SH-SY5Y (cell line): Measurements from ENCODE around the gene CROCC2.

Experiments
- GATA2 ChIP-seq: IDR thresholded peaks from 2 replicates; pipeline ENCODE4 v1.6.1; 2011; ENCODE audit warnings: mild to moderate bottlenecking, low read depth, low read length
- GATA3 ChIP-seq: IDR thresholded peaks from 2 replicates; pipeline ENCODE4 v1.6.1; 2011; ENCODE audit warnings: low read depth, mild to moderate bottlenecking, low read length, moderate library complexity

CROCC2 gene

DNA sequence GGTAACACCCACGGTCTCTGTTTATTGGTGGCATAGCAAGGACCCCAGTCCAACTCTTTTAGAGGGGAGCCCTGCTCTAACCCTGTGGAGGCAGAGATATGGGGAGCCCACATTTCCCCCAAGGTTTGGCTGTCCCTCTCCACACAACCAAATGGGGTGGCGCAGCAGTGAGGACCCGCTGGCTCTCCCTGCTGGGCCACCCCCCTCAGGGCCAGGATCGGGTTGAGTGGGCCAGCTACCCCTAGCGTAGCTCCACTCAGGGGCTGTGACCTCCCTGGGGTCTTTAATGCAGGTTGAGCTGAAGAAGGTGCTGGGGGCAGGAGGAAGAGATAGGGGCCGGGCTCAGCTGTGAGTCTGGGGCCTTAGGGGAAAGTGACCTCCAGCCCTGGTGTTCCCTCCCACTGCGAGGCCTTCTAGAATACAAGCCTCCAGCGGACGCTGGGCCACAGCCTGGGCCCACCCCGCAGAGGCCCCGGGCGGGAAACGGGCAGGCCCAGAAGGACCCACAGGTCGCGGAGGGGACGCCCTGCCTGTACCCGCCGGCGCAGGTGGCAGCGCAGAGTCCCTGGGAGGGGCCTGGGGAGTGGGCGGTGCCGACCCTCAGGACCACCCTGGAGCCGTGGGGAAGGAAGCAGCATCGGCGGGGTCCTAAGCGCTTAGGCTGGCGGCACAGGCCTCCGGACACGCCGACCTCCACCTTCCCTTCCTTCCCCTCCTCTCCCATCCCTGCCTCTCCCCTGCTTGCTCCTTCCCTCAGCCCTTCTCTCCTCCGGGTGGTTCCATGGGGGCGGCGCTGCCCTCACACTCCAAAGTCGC is 9.6 kb downstream of the CROCC2 start:
- TF ChIP-seq GATA3 = no peak
- no peak for TF ChIP-seq GATA2

DNA sequence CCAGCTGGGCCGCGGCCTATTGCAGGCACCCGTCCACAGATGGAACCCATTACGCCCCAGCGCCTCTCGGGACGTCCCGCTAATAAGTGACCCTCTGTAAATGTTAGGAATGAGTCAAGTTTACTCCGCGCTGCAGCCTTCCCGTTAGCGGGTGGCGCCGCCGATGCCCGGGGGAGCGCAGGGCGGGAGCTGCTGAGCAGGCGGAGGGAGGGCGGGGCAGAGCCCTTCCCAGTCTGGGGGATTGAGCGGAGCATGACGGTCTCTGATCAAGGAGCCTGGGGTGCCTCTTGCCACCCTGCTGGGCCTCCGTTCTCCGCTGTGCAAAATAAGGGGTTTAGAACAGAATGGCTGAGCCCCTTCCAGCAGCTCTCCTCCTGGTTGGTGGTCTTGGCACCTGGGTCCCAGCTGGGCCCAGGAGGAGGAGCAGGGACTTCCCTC is 10.5 kb downstream of the CROCC2 start:
- no peak for TF ChIP-seq GATA2
- TF ChIP-seq GATA3 = no peak

DNA sequence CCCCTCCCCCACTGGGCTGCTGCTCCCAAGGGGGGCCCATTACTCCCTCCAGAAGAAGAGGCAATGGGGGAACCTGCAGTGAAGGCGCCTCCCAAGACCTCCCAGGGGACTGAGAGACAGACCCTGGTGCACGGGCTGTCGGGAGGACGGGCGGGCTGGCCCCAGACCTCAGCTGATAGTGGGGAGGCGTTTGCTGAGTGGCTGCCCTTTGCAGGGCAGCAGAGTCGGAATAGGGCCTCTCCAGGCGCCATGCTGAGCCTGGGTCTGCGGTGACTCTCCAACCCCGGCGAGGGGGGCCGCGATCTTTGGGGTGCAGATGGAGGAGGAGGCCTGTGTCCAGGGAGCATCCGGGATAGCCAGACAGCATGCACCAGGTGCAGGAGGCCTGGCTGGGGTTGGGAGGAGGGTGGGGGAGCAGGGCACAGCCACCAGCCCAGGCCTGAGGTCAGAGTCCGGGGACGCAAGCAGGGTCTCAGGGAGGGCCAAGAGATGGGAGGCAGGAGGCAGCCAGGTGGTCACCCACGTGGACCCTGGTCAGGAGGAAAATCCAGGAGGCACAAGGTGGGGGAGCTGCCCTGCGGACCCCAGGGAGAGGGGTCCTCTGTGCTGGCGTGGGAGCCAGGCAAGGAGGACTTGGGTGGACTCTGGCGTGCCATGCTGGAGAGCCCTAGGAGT is 11.0 kb downstream of the CROCC2 start:
- TF ChIP-seq GATA2 (no peak), GATA3 (no peak)

DNA sequence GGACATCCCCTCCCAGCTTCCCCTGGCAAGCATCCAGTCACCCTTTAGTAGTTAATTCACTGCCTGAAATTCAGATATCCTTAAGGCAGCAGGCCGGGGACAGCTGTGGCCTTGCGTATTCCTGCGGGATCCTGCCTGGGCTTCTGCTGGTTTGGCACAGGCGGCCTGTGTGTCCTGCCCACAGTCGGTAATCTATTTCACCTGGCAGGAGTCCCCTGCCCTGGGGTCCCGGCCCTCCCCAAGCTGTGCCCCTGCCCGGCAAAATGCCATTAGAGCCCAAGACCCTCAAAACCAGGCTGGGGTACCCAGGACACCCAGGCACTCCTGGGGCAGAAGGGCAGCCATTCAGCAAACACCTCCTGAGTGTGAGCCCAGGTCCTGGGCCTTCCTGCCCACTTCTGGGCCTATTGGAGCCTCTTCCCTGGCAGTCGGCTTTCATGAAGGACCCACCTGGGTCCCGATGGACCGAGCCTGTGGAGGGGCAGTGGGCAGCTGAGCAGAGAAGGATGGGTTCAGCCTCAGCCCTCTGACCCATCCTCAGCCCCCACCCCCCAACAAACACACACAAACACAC is 11.6 kb downstream of the CROCC2 start:
- TF ChIP-seq GATA3 (no peak), GATA2 (no peak)

DNA sequence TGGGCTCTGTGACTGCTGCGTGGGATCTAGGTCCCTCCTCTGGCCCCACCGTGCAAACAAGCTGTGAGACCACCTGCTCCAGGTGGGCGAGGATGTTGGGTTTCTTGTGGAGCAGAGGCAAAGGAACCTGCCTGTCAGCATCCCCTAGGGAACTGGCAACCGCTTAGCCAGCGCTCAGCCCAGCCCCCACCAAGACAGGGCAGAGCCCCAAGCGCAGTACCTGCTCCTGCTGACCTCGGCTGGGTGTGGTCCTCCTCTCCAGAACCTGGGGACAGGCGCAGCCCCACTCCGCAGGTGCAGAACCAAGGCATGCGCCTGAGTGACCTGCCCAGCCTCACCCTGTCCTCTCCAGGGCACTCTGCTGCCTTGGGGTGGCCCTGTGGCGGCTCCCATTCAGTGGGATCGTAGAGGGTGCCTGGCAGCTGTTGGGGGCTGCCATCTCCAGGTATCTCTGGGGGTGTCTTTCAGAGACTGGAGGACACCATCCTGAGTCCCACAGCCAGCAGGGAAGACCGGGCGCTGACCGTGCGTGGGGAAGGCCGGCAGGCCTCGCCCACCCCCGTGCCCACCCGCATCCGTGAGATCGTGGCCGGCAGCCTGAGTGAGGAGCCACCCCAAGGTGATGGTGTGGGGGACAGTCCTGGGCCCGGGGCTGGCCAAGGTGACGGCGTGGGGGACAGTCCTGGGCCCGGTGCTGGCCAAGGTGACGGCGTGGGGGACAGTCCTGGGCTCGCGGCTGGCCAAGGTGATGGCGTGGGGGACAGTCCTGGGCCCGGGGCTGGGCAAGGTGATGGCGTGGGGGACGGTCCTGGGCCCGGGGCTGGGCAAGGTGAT is 12.3 kb downstream of the CROCC2 start:
- TF ChIP-seq GATA2 (no peak), GATA3 (no peak)

DNA sequence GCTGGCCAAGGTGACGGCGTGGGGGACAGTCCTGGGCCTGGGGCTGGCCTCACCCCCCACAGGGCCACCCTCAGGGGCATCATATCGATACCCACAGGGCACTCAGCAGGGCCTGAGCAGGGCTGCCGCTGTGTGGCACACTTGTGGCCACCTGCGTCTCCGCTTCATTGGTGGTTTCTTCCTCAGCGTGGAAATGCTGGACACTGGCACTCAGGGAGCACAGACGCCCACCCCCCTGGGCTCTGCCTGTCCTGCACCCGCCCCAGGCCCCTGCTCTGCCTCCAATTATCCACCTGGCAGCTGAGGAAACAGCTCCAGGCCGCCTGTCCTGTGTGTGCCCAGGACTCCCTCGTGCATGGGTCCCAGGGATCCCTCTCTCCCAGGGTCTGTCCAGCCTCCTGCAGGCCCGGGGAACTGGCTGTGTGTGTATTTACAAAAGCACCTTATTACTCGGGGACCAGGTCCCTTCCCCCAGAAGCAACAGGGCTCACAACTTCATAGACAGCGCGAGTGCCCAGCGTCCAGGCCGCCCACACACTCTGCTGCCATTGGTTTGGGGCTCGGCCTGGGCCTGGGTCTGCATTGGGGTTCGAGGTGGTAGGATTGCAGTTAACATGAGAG is 13.1 kb downstream of the CROCC2 start:
- TF ChIP-seq GATA2 = no peak
- no peak for TF ChIP-seq GATA3

DNA sequence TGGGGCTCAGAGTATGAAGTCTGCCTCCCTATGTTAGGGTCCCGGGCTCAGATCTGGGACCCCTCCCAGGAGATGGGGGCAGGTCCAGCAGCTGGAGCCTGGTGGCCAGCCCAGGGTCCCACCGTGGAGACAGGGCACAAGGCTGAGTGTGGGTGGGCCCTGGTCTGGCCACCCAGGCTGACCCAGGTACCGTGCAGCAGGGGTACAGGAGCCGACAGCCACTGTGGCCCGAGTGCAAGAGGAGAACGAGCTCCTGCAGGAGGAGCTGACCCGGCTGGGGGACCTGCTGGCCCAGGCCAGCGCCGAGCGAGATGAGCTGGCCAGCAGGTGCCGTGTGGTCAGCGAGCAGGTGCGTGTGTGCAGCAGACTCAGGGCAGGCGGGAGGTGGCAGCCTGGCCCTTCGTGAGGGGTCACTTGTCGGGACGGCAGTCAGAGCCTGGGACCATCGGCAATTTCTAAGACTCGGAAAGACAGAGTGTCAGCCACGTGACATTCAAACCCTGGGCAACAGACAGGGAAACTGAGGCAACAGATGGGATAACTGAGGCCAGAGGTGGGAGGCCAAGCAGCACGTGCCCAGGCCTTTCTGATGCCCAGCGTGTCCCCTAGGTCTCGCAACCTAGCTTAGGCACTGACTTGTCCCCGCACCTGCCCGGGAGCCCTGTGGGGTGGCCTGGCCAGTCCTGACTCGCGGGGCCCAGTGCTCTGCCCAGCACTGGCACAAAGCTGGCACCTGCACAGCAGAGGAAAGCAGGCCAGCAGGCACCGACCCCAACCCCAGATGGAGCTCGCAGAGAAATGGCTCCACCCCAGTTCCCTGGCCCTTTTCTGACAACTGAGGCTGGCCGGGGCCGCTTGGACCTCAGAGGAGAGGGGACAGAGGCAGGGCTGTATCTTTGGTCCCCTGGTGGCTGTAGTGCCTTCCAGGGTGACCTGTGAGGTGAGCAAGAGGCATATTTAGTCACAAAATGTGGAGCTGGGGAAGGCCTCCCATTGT is 13.9 kb downstream of the CROCC2 start:
- TF ChIP-seq GATA3 (no peak), GATA2 (no peak)

DNA sequence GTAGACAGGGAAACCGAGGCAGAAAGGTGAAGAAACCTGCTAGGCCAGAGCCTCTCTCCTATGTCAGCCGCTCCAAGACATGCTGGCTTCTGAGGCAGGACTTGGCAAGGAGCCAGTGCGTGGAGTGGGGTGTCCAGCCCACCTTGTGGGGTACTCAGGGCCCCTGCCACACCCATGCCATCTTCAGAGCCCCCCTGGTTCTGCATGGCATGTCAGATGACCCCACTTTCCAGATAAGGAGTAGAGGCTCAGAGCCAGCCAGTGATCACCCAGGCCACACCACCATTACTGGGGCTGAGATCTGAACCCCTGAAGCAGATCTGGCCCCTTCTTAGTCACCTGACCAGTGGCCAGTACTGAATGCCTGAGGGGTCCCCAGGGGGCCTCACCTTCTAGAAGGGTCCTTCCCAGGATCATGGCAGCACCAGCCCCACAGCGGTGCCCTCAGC is 14.7 kb downstream of the CROCC2 start:
- TF ChIP-seq GATA2 (no peak), GATA3 (no peak)

DNA sequence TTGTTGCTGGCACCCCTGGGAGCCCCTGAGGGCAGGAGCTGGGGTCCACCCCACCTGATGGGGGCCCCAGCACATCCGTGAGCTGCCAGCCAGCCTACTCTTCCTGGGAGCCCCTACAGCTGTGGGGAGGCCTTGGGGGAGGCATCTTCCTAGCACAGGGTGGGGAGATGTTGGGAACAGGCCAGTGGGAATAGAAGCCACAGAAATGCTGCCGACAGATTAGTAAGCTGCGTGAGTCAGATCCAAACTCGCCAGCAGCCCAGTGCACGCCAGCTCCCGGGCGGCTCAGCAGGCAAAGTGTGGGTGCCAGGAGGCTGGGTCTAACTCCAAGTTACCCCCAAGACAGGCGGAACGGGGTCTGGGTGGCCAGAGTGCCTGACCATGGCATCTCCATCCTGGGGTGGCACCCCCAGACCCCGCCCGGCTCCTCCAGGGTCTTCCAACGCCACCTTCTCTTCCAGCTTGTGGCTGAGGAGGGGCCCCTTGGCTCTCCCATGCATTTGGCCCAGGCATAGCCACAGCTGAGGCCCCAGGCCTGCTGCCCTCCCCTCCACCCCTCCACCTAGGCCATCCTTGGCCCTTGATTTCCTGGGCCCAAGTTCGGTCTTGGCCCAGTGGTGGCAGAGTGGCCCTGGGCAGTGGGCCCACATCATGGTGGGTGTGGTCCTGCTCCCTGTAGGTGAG is 15.3 kb downstream of the CROCC2 start:
- no peak for TF ChIP-seq GATA2
- TF ChIP-seq GATA3 = no peak

DNA sequence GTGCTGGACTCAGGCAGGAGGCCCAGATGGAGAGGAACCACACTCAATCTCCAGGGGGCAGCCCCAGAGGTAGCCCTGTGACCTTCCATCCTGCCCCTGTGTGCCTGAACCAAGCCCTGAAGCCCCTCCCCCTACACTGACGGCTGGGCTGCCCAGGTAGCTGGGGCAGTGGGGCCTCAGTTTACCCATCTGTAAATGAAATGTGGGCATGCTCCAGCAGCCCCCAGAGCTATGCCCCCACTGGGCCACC is 15.8 kb downstream of the CROCC2 start:
- TF ChIP-seq GATA3 (no peak), GATA2 (no peak)

DNA sequence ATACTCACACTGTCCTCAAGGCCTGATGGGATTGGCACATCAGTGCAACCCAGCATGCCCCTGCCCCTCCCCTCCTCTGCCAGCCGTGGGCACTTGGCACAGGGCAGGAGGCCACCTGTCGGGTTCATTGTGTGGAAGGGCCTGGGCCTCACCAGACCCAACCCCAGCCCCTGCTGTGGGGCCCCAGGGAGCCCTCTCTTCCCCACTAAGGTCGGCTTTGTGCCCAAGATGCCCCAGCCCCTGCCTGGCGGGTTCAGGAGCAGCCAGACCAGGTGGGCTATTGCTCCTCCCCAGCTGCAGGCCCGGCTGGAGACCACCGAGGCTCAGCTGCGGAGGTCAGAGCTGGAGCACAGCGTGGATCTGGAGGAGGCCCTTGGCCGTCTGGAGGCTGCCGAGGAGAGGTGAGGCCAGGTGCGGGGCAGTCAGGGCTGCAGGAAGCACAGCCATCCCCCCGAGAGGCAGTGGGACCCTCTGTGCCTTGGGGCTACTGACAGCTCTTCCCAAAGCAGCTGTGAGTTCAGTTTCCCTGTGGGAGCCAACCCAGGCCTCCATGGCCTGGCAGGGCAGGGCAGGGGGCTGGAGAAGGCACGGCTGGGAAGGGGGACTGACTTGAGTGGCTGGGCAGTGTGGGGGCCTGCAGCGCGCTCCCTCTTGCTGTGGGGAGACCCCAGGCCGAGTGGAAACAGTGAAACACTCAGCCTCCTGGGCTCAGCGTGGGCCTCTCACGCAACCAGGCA is 16.3 kb downstream of the CROCC2 start:
- no peak for TF ChIP-seq GATA3
- TF ChIP-seq GATA2 = no peak

DNA sequence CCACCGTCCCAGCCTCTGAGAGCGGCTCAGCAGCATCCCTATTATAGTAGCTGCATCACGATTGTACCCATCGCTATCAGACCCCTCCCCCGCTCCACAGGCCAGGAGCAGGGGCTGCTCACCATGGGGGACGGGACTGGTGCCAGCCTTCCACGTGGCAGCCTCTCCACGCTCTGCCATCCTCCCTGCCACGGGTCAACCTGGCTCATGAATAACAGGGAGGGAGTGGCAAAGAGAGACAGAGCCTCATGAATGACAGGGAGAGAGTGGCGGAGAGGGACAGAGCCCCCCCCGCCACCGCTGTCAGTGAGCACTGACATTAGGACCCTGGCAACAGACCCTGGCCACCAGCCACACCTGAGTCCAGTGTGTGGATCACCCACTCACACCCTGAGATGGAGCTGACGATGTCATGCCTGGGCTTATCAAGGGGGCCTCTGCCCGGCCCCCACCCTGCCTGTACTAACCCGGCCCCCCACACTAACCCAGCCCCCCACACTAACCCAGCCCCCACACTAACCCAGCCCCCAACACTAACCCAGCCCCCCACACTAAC is 16.9 kb downstream of the CROCC2 start:
- TF ChIP-seq GATA2 = no peak
- TF ChIP-seq GATA3 = no peak
